ENCODE results near the gene PATL2.
A peak's percentile ranks its signal among the peaks of the same experiment; 100 is the strongest.
"Not testable (repeated sequence)": the region's sequence is repeated elsewhere in the genome, so short reads cannot be mapped to it uniquely, and the experiment has no call there.

Gene PATL2

DNA sequence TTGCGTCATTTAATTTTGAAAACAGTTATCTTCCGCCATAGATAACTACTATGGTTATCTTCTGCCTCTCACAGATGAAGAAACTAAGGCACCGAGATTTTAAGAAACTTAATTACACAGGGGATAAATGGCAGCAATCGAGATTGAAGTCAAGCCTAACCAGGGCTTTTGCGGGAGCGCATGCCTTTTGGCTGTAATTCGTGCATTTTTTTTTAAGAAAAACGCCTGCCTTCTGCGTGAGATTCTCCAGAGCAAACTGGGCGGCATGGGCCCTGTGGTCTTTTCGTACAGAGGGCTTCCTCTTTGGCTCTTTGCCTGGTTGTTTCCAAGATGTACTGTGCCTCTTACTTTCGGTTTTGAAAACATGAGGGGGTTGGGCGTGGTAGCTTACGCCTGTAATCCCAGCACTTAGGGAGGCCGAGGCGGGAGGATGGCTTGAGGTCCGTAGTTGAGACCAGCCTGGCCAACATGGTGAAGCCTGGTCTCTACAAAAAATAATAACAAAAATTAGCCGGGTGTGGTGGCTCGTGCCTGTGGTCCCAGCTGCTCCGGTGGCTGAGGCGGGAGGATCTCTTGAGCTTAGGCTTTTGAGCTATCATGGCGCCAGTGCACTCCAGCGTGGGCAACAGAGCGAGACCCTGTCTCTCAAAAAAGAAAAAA lies 1.4 kb upstream of the PATL2 start:
- peaks cover 24 to 29% (median 27%) of the 10 kb centered on the region in 5 donors for H3K36me3 ChIP-seq (ENCODE audit: control insufficient read depth in 5 of 5, insufficient read depth in 5 of 5, low read length in 5 of 5)
- H3K4me1 ChIP-seq (ENCODE audit: control insufficient read depth in 5 of 5, insufficient read depth in 5 of 5, low read length in 5 of 5), result peaks cover 9 to 50% (median 26%) of the 10 kb centered on the region in 5 donors
- H3K9me3 ChIP-seq (ENCODE audit: control insufficient read depth in 5 of 5, low read length in 5 of 5), result no peaks in the 10 kb centered on the region
- H3K4me3 ChIP-seq (ENCODE audit: low read depth in 1 of 5, low read length in 5 of 5), result peak overlapping the region; percentile 96 to 99 (median 97)
- H3K9ac ChIP-seq (ENCODE audit: low read length in 5 of 5), result peak overlapping the region; percentile 90 to 100 (median 100)
- H3K27me3 ChIP-seq (ENCODE audit: control insufficient read depth in 5 of 5, insufficient read depth in 4 of 5, low read length in 5 of 5), result no peaks in the 10 kb centered on the region
- peak overlapping the region; percentile 100 for H3K27ac ChIP-seq (ENCODE audit: low read depth, low read length)

DNA sequence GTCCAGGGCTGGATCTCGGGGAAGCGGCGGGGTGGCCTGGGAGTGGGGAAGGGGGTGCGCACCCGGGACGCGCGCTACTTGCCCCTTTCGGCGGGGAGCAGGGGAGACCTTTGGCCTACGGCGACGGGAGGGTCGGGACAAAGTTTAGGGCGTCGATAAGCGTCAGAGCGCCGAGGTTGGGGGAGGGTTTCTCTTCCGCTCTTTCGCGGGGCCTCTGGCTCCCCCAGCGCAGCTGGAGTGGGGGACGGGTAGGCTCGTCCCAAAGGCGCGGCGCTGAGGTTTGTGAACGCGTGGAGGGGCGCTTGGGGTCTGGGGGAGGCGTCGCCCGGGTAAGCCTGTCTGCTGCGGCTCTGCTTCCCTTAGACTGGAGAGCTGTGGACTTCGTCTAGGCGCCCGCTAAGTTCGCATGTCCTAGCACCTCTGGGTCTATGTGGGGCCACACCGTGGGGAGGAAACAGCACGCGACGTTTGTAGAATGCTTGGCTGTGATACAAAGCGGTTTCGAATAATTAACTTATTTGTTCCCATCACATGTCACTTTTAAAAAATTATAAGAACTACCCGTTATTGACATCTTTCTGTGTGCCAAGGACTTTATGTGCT lies 721 bp upstream of the PATL2 start:
- Histone ChIP-seq H3K9me3 (ENCODE audit: control insufficient read depth in 5 of 5, low read length in 5 of 5) (no peaks in the 10 kb centered on the region), H3K27me3 (ENCODE audit: control insufficient read depth in 5 of 5, insufficient read depth in 4 of 5, low read length in 5 of 5) (no peaks in the 10 kb centered on the region), H3K9ac (ENCODE audit: low read length in 5 of 5) (peak overlapping the region; percentile 90 to 100 (median 100)), H3K4me3 (ENCODE audit: low read depth in 1 of 5, low read length in 5 of 5) (peak overlapping the region; percentile 96 to 99 (median 97)), H3K4me1 (ENCODE audit: control insufficient read depth in 5 of 5, insufficient read depth in 5 of 5, low read length in 5 of 5) (peaks cover 9 to 46% (median 26%) of the 10 kb centered on the region in 5 donors), H3K27ac (ENCODE audit: low read depth, low read length) (peak overlapping the region; percentile 100), H3K36me3 (ENCODE audit: control insufficient read depth in 5 of 5, insufficient read depth in 5 of 5, low read length in 5 of 5) (peaks cover 17 to 22% (median 20%) of the 10 kb centered on the region in 5 donors)

DNA sequence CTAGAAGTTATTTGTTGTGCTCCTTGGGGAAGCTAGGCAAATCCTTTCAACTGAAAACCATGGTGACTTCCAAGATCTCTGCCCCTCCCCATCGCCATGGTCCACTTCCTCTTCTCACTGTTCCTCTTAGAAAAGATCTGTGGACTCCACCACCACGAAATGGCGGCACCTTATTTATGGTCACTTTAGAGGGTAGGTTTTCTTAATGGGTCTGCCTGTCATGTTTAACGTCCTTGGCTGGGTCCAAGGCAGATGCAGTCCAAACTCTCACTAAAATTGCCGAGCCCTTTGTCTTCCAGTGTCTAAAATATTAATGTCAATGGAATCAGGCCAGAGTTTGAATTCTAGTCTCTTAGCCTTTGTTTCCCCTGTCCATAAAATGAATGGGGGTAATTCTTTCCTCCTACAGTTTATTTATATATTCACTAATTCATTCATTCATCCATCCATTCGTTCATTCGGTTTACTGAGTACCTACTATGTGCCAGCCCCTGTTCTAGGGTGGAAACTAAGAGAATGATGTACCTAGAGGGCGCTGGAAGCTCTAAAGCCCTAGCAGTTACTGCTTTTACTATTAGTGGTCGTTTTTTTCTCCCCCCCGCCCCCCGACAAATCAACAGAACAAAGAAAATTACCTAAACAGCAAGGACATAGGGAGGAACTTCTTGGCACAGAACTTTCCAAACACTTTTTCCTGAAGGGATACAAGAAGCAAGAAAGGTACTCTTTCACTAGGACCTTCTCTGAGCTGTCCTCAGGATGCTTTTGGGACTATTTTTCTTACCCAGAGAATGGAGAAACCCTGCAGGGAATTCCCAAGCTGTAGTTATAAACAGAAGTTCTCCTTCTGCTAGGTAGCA lies 657 bp downstream of the PATL2 start:
- H3K36me3 ChIP-seq (ENCODE audit: control insufficient read depth in 5 of 5, insufficient read depth in 5 of 5, low read length in 5 of 5), result peaks cover 4 to 8% (median 7%) of the 10 kb centered on the region in 5 donors
- H3K9me3 ChIP-seq (ENCODE audit: control insufficient read depth in 5 of 5, low read length in 5 of 5), result no peaks in the 10 kb centered on the region
- peaks cover 6 to 33% (median 23%) of the 10 kb centered on the region in 5 donors for H3K4me1 ChIP-seq (ENCODE audit: control insufficient read depth in 5 of 5, insufficient read depth in 5 of 5, low read length in 5 of 5)
- H3K9ac ChIP-seq (ENCODE audit: low read length in 5 of 5), result peak overlapping the region; percentile 96 to 100 (median 100)
- peak overlapping the region; percentile 100 for H3K27ac ChIP-seq (ENCODE audit: low read depth, low read length)
- H3K4me3 ChIP-seq (ENCODE audit: low read depth in 1 of 5, low read length in 5 of 5), result peak overlapping the region; percentile 96 to 99 (median 97)
- H3K27me3 ChIP-seq (ENCODE audit: control insufficient read depth in 5 of 5, insufficient read depth in 4 of 5, low read length in 5 of 5), result no peaks in the 10 kb centered on the region

DNA sequence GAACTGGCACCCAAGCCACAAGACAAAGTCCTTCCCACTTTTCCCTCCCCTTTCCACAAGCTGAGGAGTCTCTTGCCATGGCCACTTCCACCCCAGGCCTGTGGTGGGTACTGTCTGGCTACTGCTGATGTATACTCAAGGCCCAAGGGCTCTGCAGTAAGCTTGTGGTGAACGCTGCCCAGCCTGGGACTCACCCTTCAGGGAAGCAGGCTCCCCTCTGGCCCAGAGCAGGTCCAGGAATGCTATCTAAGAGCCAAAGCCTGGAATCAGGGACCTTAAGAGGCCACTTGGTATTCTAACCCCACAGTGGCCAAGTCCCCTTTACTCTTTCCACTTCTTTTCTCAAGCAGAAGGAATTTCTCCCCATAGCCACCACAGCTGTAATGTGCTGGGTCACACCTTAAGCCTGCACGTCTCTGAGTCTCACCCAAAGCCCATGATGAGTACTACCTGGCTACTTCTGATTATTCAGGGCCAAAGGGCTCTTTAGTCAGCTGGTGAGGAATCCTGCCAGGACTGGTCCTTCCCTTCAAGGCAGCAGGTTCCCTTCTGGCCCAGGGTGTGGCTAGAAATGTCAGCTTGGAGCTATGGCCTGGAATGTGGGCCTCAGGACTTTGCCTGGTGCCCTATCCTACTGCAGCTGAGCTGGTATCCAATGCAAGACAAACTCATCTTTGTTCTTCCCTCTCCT lies 4.0 kb downstream of the PATL2 start:
- H3K36me3 ChIP-seq (ENCODE audit: control insufficient read depth in 5 of 5, insufficient read depth in 5 of 5, low read length in 5 of 5), result no peaks in the 10 kb centered on the region
- peaks cover 0 to 8% (median 4%) of the 10 kb centered on the region in 5 donors for H3K4me1 ChIP-seq (ENCODE audit: control insufficient read depth in 5 of 5, insufficient read depth in 5 of 5, low read length in 5 of 5)
- no peaks in the 10 kb centered on the region for H3K9me3 ChIP-seq (ENCODE audit: control insufficient read depth in 5 of 5, low read length in 5 of 5)
- H3K4me3 ChIP-seq (ENCODE audit: low read depth in 1 of 5, low read length in 5 of 5), result no peak overlapping the region
- no peak overlapping the region for H3K27ac ChIP-seq (ENCODE audit: low read depth, low read length)
- no peak overlapping the region for H3K9ac ChIP-seq (ENCODE audit: low read length in 5 of 5)
- no peaks in the 10 kb centered on the region for H3K27me3 ChIP-seq (ENCODE audit: control insufficient read depth in 5 of 5, insufficient read depth in 4 of 5, low read length in 5 of 5)

DNA sequence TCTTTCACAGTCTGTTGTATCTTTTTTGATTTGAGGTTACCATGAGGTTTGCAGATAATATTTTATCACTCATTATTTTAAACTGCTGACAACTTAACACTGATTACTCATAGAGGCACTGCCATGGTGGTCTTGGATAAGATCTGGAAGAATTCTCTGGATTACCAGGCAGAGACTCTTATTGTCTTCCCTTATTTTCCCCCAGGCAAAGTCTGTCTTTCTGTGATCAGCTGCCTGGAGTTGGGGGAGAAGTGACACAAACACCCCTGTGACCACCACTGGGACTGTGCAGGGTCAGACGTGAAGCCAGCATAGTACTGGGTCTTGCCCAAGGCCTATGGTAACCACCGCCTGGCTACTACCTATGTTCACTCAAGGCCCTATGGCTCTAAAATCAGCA lies 4.7 kb downstream of the PATL2 start:
- Histone ChIP-seq H3K36me3 (ENCODE audit: control insufficient read depth in 5 of 5, insufficient read depth in 5 of 5, low read length in 5 of 5) (no peaks in the 10 kb centered on the region), H3K4me1 (ENCODE audit: control insufficient read depth in 5 of 5, insufficient read depth in 5 of 5, low read length in 5 of 5) (peaks cover 0 to 8% (median 4%) of the 10 kb centered on the region in 5 donors), H3K27ac (ENCODE audit: low read depth, low read length) (no peak overlapping the region), H3K4me3 (ENCODE audit: low read depth in 1 of 5, low read length in 5 of 5) (no peak overlapping the region), H3K9ac (ENCODE audit: low read length in 5 of 5) (no peak overlapping the region), H3K27me3 (ENCODE audit: control insufficient read depth in 5 of 5, insufficient read depth in 4 of 5, low read length in 5 of 5) (no peaks in the 10 kb centered on the region), H3K9me3 (ENCODE audit: control insufficient read depth in 5 of 5, low read length in 5 of 5) (no peaks in the 10 kb centered on the region)

DNA sequence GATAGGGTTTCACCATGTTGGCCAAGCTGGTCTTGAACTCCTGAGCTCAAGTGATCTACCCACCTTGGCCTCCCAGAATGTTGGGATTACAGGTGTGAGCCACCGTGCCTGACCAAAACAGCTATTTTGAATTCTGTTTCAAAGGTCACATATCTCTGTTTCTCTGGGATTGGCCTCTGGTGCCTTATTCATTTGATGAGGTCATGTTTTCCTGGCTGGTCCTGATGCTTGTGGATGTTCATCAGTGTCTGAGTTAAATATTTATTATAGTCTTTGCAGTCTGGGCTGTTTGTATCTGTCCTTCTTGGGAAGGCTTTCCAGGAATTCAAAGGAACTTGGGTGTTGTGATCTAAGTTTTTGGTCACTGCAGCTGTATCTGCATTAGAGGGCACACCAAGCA lies 5.1 kb downstream of the PATL2 start:
- Histone ChIP-seq H3K36me3 (ENCODE audit: control insufficient read depth in 5 of 5, insufficient read depth in 5 of 5, low read length in 5 of 5) (no peaks in the 10 kb centered on the region), H3K4me1 (ENCODE audit: control insufficient read depth in 5 of 5, insufficient read depth in 5 of 5, low read length in 5 of 5) (peaks cover 0 to 8% (median 4%) of the 10 kb centered on the region in 5 donors), H3K9ac (ENCODE audit: low read length in 5 of 5) (no peak overlapping the region), H3K9me3 (ENCODE audit: control insufficient read depth in 5 of 5, low read length in 5 of 5) (no peaks in the 10 kb centered on the region), H3K27ac (ENCODE audit: low read depth, low read length) (no peak overlapping the region), H3K27me3 (ENCODE audit: control insufficient read depth in 5 of 5, insufficient read depth in 4 of 5, low read length in 5 of 5) (no peaks in the 10 kb centered on the region), H3K4me3 (ENCODE audit: low read depth in 1 of 5, low read length in 5 of 5) (no peak overlapping the region)

DNA sequence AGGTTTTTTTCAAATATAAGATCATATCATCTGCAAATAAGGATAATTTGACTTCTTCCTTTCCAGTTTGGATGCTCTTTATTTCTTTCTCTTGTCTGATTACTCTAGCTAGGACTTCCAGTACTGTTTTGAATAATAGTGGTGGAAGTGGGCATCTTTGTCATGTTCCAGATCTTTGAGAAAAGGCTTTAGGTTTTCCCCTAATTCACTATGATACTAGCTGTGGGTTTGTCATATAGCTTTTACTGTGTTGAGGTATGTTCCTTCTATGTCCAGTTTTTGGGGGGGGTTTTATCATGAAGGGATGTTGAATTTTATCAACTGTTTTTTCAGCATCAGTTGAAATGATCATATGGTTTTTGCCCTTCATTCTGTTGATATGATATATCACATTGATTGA lies 10.4 kb downstream of the PATL2 start:
- not testable (repeated sequence) for H3K36me3 ChIP-seq (ENCODE audit: control insufficient read depth in 5 of 5, insufficient read depth in 5 of 5, low read length in 5 of 5); H3K4me1 ChIP-seq (ENCODE audit: control insufficient read depth in 5 of 5, insufficient read depth in 5 of 5, low read length in 5 of 5); H3K9ac ChIP-seq (ENCODE audit: low read length in 5 of 5); H3K27me3 ChIP-seq (ENCODE audit: control insufficient read depth in 5 of 5, insufficient read depth in 4 of 5, low read length in 5 of 5); H3K27ac ChIP-seq (ENCODE audit: low read depth, low read length); H3K4me3 ChIP-seq (ENCODE audit: low read depth in 1 of 5, low read length in 5 of 5); H3K9me3 ChIP-seq (ENCODE audit: control insufficient read depth in 5 of 5, low read length in 5 of 5)

DNA sequence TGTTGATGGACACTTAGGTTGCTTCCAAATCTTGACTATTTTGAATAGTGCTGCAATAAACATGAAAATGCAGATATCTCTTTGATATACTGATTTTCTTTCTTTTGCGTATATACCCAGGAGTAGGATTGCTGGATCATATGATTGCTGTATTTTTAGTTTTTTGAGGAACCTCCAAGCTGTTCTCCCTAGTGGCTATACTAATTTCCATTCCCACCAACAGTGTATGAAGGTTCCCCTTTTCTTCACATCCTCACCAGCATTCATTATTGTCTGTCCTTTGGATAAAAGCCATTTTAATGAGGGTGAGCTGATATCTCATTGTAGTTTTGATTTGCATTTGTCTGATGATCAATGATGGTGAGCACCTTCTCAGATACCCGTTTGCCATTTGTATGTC lies 12.5 kb downstream of the PATL2 start:
- Histone ChIP-seq H3K4me1 (ENCODE audit: control insufficient read depth in 5 of 5, insufficient read depth in 5 of 5, low read length in 5 of 5) (no peaks in the 10 kb centered on the region), H3K4me3 (ENCODE audit: low read depth in 1 of 5, low read length in 5 of 5) (no peak overlapping the region), H3K9ac (ENCODE audit: low read length in 5 of 5) (no peak overlapping the region), H3K36me3 (ENCODE audit: control insufficient read depth in 5 of 5, insufficient read depth in 5 of 5, low read length in 5 of 5) (no peaks in the 10 kb centered on the region), H3K27ac (ENCODE audit: low read depth, low read length) (no peak overlapping the region), H3K27me3 (ENCODE audit: control insufficient read depth in 5 of 5, insufficient read depth in 4 of 5, low read length in 5 of 5) (no peaks in the 10 kb centered on the region), H3K9me3 (ENCODE audit: control insufficient read depth in 5 of 5, low read length in 5 of 5) (no peaks in the 10 kb centered on the region)

DNA sequence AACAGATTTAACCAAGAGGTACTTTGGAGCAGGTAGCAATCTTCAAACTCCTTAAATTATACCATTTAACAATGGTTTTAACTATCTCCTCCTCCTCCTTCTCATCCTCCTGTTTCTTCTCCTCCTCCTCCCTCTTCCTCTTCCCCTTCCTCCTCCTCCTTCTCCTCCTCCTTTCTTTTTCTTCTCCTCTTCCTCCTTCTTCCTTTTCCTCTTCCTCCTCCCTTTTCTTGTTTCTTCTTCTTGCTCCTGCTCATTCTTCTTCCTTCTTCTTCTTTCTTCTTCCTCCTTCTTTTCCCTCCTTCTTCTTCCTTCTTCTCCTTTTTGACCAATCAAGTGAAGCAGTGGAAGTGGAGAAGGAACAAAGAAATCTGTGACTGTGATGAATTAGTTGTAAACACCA lies 14.1 kb downstream of the PATL2 start:
- H3K27me3 ChIP-seq (ENCODE audit: control insufficient read depth in 5 of 5, insufficient read depth in 4 of 5, low read length in 5 of 5), result no peaks in the 10 kb centered on the region
- H3K9ac ChIP-seq (ENCODE audit: low read length in 5 of 5), result no peak overlapping the region
- H3K36me3 ChIP-seq (ENCODE audit: control insufficient read depth in 5 of 5, insufficient read depth in 5 of 5, low read length in 5 of 5), result no peaks in the 10 kb centered on the region
- H3K4me1 ChIP-seq (ENCODE audit: control insufficient read depth in 5 of 5, insufficient read depth in 5 of 5, low read length in 5 of 5), result no peaks in the 10 kb centered on the region
- H3K9me3 ChIP-seq (ENCODE audit: control insufficient read depth in 5 of 5, low read length in 5 of 5), result no peaks in the 10 kb centered on the region
- H3K4me3 ChIP-seq (ENCODE audit: low read depth in 1 of 5, low read length in 5 of 5), result no peak overlapping the region
- H3K27ac ChIP-seq (ENCODE audit: low read depth, low read length), result no peak overlapping the region
